HL-60 (cell line): ENCODE results near the gene CHD9.

ENCODE experiments used
- DNase-seq, 2 experiments: peaks; one replicate each; pipeline ENCODE4 v3.0.0-alpha.2; 2010 to 2020; ENCODE audit warnings: low read depth in 1 of 2, low spot score in 1 of 2
- H3K27ac ChIP-seq: fragments of 250-450 bp; sonication (Bioruptor Pico); replicated peaks from 2 replicates; pipeline ENCODE4 v1.5.1; 2020; ENCODE audit warnings: mild to moderate bottlenecking, moderate library complexity
- H3K27me3 ChIP-seq: fragments of 250-450 bp; sonication (Bioruptor Pico); 2 replicates; pipeline ENCODE4 v1.5.1; 2021; ENCODE audit warnings: mild to moderate bottlenecking, moderate library complexity; ENCODE audit not compliant: insufficient read depth, poor library complexity, severe bottlenecking
- H3K4me3 ChIP-seq: replicated peaks from 2 replicates; pipeline ENCODE4 v1.5.1; 2011; ENCODE audit warnings: mild to moderate bottlenecking, control low read depth, low read length; ENCODE audit not compliant: insufficient read depth
- GABPA ChIP-seq: IDR thresholded peaks from 2 replicates; pipeline ENCODE4 v1.6.1; 2012; ENCODE audit warnings: low read depth
- POLR2AphosphoS5 ChIP-seq: IDR thresholded peaks from 2 replicates; pipeline ENCODE4 v1.6.1; 2012; ENCODE audit warnings: low read depth
- REST ChIP-seq: IDR thresholded peaks from 2 replicates; pipeline ENCODE4 v1.6.1; 2012; ENCODE audit warnings: low read depth; ENCODE audit not compliant: insufficient replicate concordance
- SPI1 ChIP-seq: IDR thresholded peaks from 2 replicates; pipeline ENCODE4 v1.6.1; 2012; ENCODE audit warnings: low read depth, mild to moderate bottlenecking, borderline replicate concordance
- TF ChIP-seq, protein P1 (sequence below): IDR thresholded peaks from one replicate; pipeline ENCODE4 v1.5.1; 2011; ENCODE audit warnings: low read length, control low read depth, inconsistent platforms; ENCODE audit not compliant: insufficient read depth

The CHD9 gene

DNA sequence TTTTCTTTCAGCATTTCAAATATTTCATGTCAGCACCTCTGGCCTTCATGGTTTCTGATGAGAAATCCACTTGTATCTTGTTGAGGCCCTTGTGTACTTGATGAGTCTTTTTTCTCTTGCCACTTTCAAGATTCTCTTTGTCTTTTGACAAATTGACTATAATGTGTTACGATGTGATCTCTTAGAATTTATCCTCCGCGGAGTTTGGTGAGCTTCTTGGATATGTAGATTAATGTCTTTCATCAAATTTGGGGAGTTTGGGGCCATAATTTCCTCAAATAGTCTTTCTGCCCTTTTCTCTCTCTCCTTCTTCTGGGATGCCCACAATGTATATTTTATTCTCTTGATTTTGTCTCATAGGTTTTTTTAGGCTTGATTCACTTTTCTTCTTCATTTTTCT is 96.0 kb downstream of the CHD9 start:
- TF ChIP-seq SPI1 (no peak), REST (no peak)
- TF ChIP-seq, protein P1, sequence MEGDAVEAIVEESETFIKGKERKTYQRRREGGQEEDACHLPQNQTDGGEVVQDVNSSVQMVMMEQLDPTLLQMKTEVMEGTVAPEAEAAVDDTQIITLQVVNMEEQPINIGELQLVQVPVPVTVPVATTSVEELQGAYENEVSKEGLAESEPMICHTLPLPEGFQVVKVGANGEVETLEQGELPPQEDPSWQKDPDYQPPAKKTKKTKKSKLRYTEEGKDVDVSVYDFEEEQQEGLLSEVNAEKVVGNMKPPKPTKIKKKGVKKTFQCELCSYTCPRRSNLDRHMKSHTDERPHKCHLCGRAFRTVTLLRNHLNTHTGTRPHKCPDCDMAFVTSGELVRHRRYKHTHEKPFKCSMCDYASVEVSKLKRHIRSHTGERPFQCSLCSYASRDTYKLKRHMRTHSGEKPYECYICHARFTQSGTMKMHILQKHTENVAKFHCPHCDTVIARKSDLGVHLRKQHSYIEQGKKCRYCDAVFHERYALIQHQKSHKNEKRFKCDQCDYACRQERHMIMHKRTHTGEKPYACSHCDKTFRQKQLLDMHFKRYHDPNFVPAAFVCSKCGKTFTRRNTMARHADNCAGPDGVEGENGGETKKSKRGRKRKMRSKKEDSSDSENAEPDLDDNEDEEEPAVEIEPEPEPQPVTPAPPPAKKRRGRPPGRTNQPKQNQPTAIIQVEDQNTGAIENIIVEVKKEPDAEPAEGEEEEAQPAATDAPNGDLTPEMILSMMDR: no peak
- no peak for DNase-seq
- Histone ChIP-seq H3K27ac (no peak overlapping the region), H3K4me3 (no peak overlapping the region), H3K27me3 (no peaks in the 10 kb centered on the region)

GRCh38 chr16:53152329-53152728 is 97.5 kb downstream of the CHD9 start:
- DNase-seq: no peak
- no peaks in the 10 kb centered on the region for H3K27me3 ChIP-seq
- no peak overlapping the region for H3K27ac ChIP-seq
- no peak for TF ChIP-seq POLR2AphosphoS5
- TF ChIP-seq SPI1: no peak
- no peak for TF ChIP-seq REST
- TF ChIP-seq, protein P1: no peak
- no peak for TF ChIP-seq GABPA
- no peak overlapping the region for H3K4me3 ChIP-seq

DNA sequence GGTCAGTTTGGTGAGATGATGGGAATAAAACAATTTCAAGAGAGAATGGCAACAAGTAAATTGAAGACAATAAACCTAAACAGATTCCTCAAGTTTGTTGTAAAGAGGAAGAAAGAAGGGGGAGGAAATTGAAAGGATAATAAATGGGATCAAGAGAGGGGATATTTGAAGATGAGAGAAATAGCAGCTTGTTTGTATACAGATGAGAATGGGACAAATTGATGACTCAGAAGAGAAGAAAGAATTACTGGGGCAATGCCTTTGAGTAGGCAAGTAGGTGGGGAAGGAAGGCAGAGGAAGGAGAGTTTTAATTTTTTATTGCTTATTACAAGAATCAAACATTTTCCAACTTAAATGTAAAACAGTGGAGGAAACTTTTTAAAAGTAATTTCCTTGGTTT is 98.3 kb downstream of the CHD9 start:
- no peaks in the 10 kb centered on the region for H3K27me3 ChIP-seq
- DNase-seq: no peak
- no peak for TF ChIP-seq REST
- TF ChIP-seq, protein P1: no peak
- TF ChIP-seq POLR2AphosphoS5: no peak
- TF ChIP-seq SPI1: no peak
- no peak for TF ChIP-seq GABPA
- no peak overlapping the region for H3K4me3 ChIP-seq
- no peak overlapping the region for H3K27ac ChIP-seq
